Epithelial cell of proximal tubule (primary cell): ENCODE data around the gene ANKS4B. TPM values are rescaled to one million over a fixed set of nuclear protein-coding genes. Genes with fewer than 3 reads are reported as not detected.

Source experiments
- DNase-seq: peaks from one replicate; pipeline ENCODE4 v3.0.0-alpha.2; 2011; ENCODE audit warnings: low read depth
- H3K4me3 ChIP-seq: 2 replicates; pipeline ENCODE4 v1.5.1; 2011; ENCODE audit warnings: low read depth, mild to moderate bottlenecking, low read length
- CTCF ChIP-seq: conservative IDR thresholded peaks from 2 replicates; pipeline ENCODE4 v1.5.1; 2012; ENCODE audit warnings: low read depth, mild to moderate bottlenecking, low read length
- total RNA-seq: library from RNA; depleted of rRNA; stranded (reverse); fragments of >200 nt; gene quantifications from 2 replicates; pipeline ENCODE4 v1.2.3, GENCODE V29; 2015

Gene ANKS4B
- total RNA-seq, 1 donor from 2014 or later, result not detected

GRCh38 chr16:21226749-21227148, 6.8 kb upstream of the ANKS4B start:
- no peak for TF ChIP-seq CTCF

GRCh38 chr16:21227866-21228265, 5.6 kb upstream of the ANKS4B start:
- H3K4me3 ChIP-seq, result no peak overlapping the region
- DNase-seq, result no peak
- no peak for TF ChIP-seq CTCF

More at GRCh38 chr16:21226749-21227148, 6.8 kb upstream of the ANKS4B start:
- no peak overlapping the region for H3K4me3 ChIP-seq
- no peak for DNase-seq

- no peak overlapping the region for H3K4me3 ChIP-seq
- no peak for DNase-seq
- no peak for TF ChIP-seq CTCF
Measured at GRCh38 chr16:21228361-21228872, 5.1 kb upstream of the ANKS4B start.

GRCh38 chr16:21233045-21233520, 416 bp upstream of the ANKS4B start:
- DNase-seq, result no peak
- no peak for TF ChIP-seq CTCF
- H3K4me3 ChIP-seq, result no peak overlapping the region

GRCh38 chr16:21235199-21235585, 1.7 kb downstream of the ANKS4B start:
- no peak for DNase-seq
- no peak for TF ChIP-seq CTCF
- no peak overlapping the region for H3K4me3 ChIP-seq

GRCh38 chr16:21236831-21237230, 3.3 kb downstream of the ANKS4B start:
- no peak overlapping the region for H3K4me3 ChIP-seq
- no peak for DNase-seq
- no peak for TF ChIP-seq CTCF

- DNase-seq, result no peak
- no peak overlapping the region for H3K4me3 ChIP-seq
- TF ChIP-seq CTCF, result no peak
Measured at GRCh38 chr16:21239646-21240045, 6.1 kb downstream of the ANKS4B start.
